Measurements from ENCODE around the gene ALX4. TPM values are rescaled to one million over a fixed set of nuclear protein-coding genes. Genes with fewer than 3 reads are reported as not detected.

ALX4 gene
- polyA plus RNA-seq, 4 donors = 0.04 TPM; not detected in 3

GRCh38 chr11:44275961-44276550, 33.9 kb downstream of the ALX4 start:
- no peaks in the 10 kb centered on the region for H3K4me1 ChIP-seq (ENCODE audit: control insufficient read depth in 3 of 3, insufficient read depth in 2 of 3, low read depth in 1 of 3, low read length in 2 of 3)
- peaks cover 0 to 2% (median 0%) of the 10 kb centered on the region in 3 donors for H3K27me3 ChIP-seq (ENCODE audit: control insufficient read depth in 3 of 3, insufficient read depth in 3 of 3, low read length in 3 of 3)
- H3K27ac ChIP-seq (ENCODE audit: low read depth in 1 of 3, low read length in 2 of 3) = no peak overlapping the region
- 77 to 84% (median 84%) methylated on average over 7 of the region's 7 CpGs for WGBS, 3 donors
- no peak overlapping the region for H3K4me3 ChIP-seq (ENCODE audit: low read depth in 1 of 3, low read length in 3 of 3)
- FAIRE-seq (no peak), DNase-seq (no peak)
- no peaks in the 10 kb centered on the region for H3K36me3 ChIP-seq (ENCODE audit: control insufficient read depth in 3 of 3, insufficient read depth in 2 of 3, low read depth in 1 of 3, low read length in 3 of 3)
- peaks cover 0 to 2% of the 10 kb centered on the region in 2 donors for H3K9me3 ChIP-seq (ENCODE audit: control insufficient read depth in 2 of 2, insufficient read depth in 1 of 2, low read depth in 1 of 2, low read length in 1 of 2)

- 93 to 99% (median 97%) methylated on average over 10 of the region's 10 CpGs for WGBS, 3 donors
- H3K4me1 ChIP-seq (ENCODE audit: control insufficient read depth in 3 of 3, insufficient read depth in 2 of 3, low read depth in 1 of 3, low read length in 2 of 3) = no peaks in the 10 kb centered on the region
- H3K9me3 ChIP-seq (ENCODE audit: control insufficient read depth in 2 of 2, insufficient read depth in 1 of 2, low read depth in 1 of 2, low read length in 1 of 2) = peaks cover 0 to 2% of the 10 kb centered on the region in 2 donors
- H3K27me3 ChIP-seq (ENCODE audit: control insufficient read depth in 3 of 3, insufficient read depth in 3 of 3, low read length in 3 of 3) = no peaks in the 10 kb centered on the region
- no peak overlapping the region for H3K27ac ChIP-seq (ENCODE audit: low read depth in 1 of 3, low read length in 2 of 3)
- FAIRE-seq (no peak), DNase-seq (no peak)
- H3K4me3 ChIP-seq (ENCODE audit: low read depth in 1 of 3, low read length in 3 of 3) = no peak overlapping the region
- no peaks in the 10 kb centered on the region for H3K36me3 ChIP-seq (ENCODE audit: control insufficient read depth in 3 of 3, insufficient read depth in 2 of 3, low read depth in 1 of 3, low read length in 3 of 3)
These were observed 34.7 kb downstream of the ALX4 start for GRCh38 chr11:44275241-44275640.

GRCh38 chr11:44274404-44274803, 35.5 kb downstream of the ALX4 start:
- 85 to 95% (median 88%) methylated on average over 1 of the region's 1 CpG for WGBS, 3 donors
- no peak for FAIRE-seq

GRCh38 chr11:44271286-44271685, 38.7 kb downstream of the ALX4 start:
- H3K27ac ChIP-seq (ENCODE audit: low read depth in 1 of 3, low read length in 2 of 3) = no peak overlapping the region
- H3K4me3 ChIP-seq (ENCODE audit: low read depth in 1 of 3, low read length in 3 of 3) = no peak overlapping the region
- H3K27me3 ChIP-seq (ENCODE audit: control insufficient read depth in 3 of 3, insufficient read depth in 3 of 3, low read length in 3 of 3) = no peaks in the 10 kb centered on the region
- DNase-seq (no peak), FAIRE-seq (no peak)
- no peaks in the 10 kb centered on the region for H3K36me3 ChIP-seq (ENCODE audit: control insufficient read depth in 3 of 3, insufficient read depth in 2 of 3, low read depth in 1 of 3, low read length in 3 of 3)
- H3K4me1 ChIP-seq (ENCODE audit: control insufficient read depth in 3 of 3, insufficient read depth in 2 of 3, low read depth in 1 of 3, low read length in 2 of 3) = no peaks in the 10 kb centered on the region
- 79 to 85% (median 79%) methylated on average over 6 of the region's 6 CpGs for WGBS, 3 donors
- H3K9me3 ChIP-seq (ENCODE audit: control insufficient read depth in 2 of 2, insufficient read depth in 1 of 2, low read depth in 1 of 2, low read length in 1 of 2) = peaks cover 0 to 2% of the 10 kb centered on the region in 2 donors

More at GRCh38 chr11:44274404-44274803, 35.5 kb downstream of the ALX4 start:
- no peaks in the 10 kb centered on the region for H3K27me3 ChIP-seq (ENCODE audit: control insufficient read depth in 3 of 3, insufficient read depth in 3 of 3, low read length in 3 of 3)
- H3K4me1 ChIP-seq (ENCODE audit: control insufficient read depth in 3 of 3, insufficient read depth in 2 of 3, low read depth in 1 of 3, low read length in 2 of 3) = no peaks in the 10 kb centered on the region
- H3K27ac ChIP-seq (ENCODE audit: low read depth in 1 of 3, low read length in 2 of 3) = no peak overlapping the region
- DNase-seq = no peak
- no peaks in the 10 kb centered on the region for H3K36me3 ChIP-seq (ENCODE audit: control insufficient read depth in 3 of 3, insufficient read depth in 2 of 3, low read depth in 1 of 3, low read length in 3 of 3)
- no peak overlapping the region for H3K4me3 ChIP-seq (ENCODE audit: low read depth in 1 of 3, low read length in 3 of 3)
- peaks cover 0 to 2% of the 10 kb centered on the region in 2 donors for H3K9me3 ChIP-seq (ENCODE audit: control insufficient read depth in 2 of 2, insufficient read depth in 1 of 2, low read depth in 1 of 2, low read length in 1 of 2)

- DNase-seq (no peak), FAIRE-seq (no peak)
- Histone ChIP-seq H3K9me3 (ENCODE audit: control insufficient read depth in 2 of 2, insufficient read depth in 1 of 2, low read depth in 1 of 2, low read length in 1 of 2) (peaks cover 0 to 2% of the 10 kb centered on the region in 2 donors), H3K4me3 (ENCODE audit: low read depth in 1 of 3, low read length in 3 of 3) (no peak overlapping the region), H3K4me1 (ENCODE audit: control insufficient read depth in 3 of 3, insufficient read depth in 2 of 3, low read depth in 1 of 3, low read length in 2 of 3) (no peaks in the 10 kb centered on the region), H3K36me3 (ENCODE audit: control insufficient read depth in 3 of 3, insufficient read depth in 2 of 3, low read depth in 1 of 3, low read length in 3 of 3) (no peaks in the 10 kb centered on the region), H3K27ac (ENCODE audit: low read depth in 1 of 3, low read length in 2 of 3) (no peak overlapping the region), H3K27me3 (ENCODE audit: control insufficient read depth in 3 of 3, insufficient read depth in 3 of 3, low read length in 3 of 3) (no peaks in the 10 kb centered on the region)
- 78 to 84% (median 83%) methylated on average over 19 to 20 of the region's 20 CpGs for WGBS, 3 donors
These were observed 39.3 kb downstream of the ALX4 start for GRCh38 chr11:44270403-44271273.

- no peak overlapping the region for H3K27ac ChIP-seq (ENCODE audit: low read depth in 1 of 3, low read length in 2 of 3)
- H3K4me3 ChIP-seq (ENCODE audit: low read depth in 1 of 3, low read length in 3 of 3) = no peak overlapping the region
- FAIRE-seq (no peak), DNase-seq (no peak)
- H3K4me1 ChIP-seq (ENCODE audit: control insufficient read depth in 3 of 3, insufficient read depth in 2 of 3, low read depth in 1 of 3, low read length in 2 of 3) = no peaks in the 10 kb centered on the region
- WGBS, 3 donors = 70 to 78% (median 72%) methylated on average over 17 of the region's 17 CpGs
- no peaks in the 10 kb centered on the region for H3K27me3 ChIP-seq (ENCODE audit: control insufficient read depth in 3 of 3, insufficient read depth in 3 of 3, low read length in 3 of 3)
- peaks cover 0 to 2% of the 10 kb centered on the region in 2 donors for H3K9me3 ChIP-seq (ENCODE audit: control insufficient read depth in 2 of 2, insufficient read depth in 1 of 2, low read depth in 1 of 2, low read length in 1 of 2)
- no peaks in the 10 kb centered on the region for H3K36me3 ChIP-seq (ENCODE audit: control insufficient read depth in 3 of 3, insufficient read depth in 2 of 3, low read depth in 1 of 3, low read length in 3 of 3)
These were observed 40.3 kb downstream of the ALX4 start for GRCh38 chr11:44269369-44270351.

GRCh38 chr11:44268614-44269080, 41.3 kb downstream of the ALX4 start:
- FAIRE-seq = no peak
- H3K36me3 ChIP-seq (ENCODE audit: control insufficient read depth in 3 of 3, insufficient read depth in 2 of 3, low read depth in 1 of 3, low read length in 3 of 3) = no peaks in the 10 kb centered on the region
- no peaks in the 10 kb centered on the region for H3K27me3 ChIP-seq (ENCODE audit: control insufficient read depth in 3 of 3, insufficient read depth in 3 of 3, low read length in 3 of 3)
- DNase-seq = no peak
- H3K9me3 ChIP-seq (ENCODE audit: control insufficient read depth in 2 of 2, insufficient read depth in 1 of 2, low read depth in 1 of 2, low read length in 1 of 2) = no peaks in the 10 kb centered on the region
- no peak overlapping the region for H3K27ac ChIP-seq (ENCODE audit: low read depth in 1 of 3, low read length in 2 of 3)
- H3K4me1 ChIP-seq (ENCODE audit: control insufficient read depth in 3 of 3, insufficient read depth in 2 of 3, low read depth in 1 of 3, low read length in 2 of 3) = no peaks in the 10 kb centered on the region
- 72 to 80% (median 73%) methylated on average over 4 to 5 of the region's 5 CpGs for WGBS, 3 donors
- H3K4me3 ChIP-seq (ENCODE audit: low read depth in 1 of 3, low read length in 3 of 3) = no peak overlapping the region
